GM21515 (cell line): Measurements from ENCODE around the gene SIGLEC1.

ENCODE experiments used
- ATAC-seq: cut with Tn5 transposase; IDR thresholded peaks from one replicate; pipeline ENCODE4 v1.9.1; 2021; ENCODE audit not compliant: unreplicated experiment

The SIGLEC1 gene

DNA sequence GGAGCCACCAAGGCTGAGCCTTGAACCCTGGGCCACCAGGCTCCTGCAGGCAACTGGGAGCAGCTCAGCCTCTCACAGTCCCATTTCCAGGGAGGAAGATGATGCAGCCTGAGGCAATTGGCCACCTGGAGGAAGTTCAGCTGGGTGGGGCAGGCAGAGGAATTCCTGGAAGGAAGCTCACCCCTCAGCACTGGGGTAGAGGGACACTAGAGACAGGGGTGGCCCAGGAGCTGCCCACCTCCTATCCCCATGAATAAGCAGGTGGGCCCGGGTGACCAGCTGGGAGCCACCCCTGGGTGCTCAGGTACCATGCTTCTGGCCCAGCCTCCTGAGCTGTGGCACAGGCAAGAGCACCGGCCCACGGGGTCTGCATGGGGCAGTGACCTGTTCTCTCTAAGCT lies 16.5 kb upstream of the SIGLEC1 start:
- no peak for ATAC-seq

DNA sequence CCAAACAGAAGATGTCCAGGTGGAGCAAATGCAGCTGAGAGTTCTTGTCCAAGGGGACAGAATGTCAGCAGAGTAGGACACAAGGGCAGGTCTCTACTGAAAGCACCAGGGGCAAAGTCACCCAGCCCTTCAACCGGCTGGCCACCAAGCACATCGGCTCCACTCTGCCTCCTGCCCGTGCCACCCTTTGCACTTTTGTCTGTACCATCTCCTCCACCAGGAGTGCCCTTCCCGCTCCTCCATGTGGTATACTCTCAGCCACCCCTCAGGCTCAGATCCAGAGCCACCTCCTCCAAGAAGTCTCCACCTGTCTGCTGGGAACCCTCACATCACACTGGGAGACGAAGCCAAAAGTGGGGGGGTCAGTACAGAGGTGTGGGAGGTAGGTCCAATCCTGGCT lies 16.0 kb upstream of the SIGLEC1 start:
- no peak for ATAC-seq

DNA sequence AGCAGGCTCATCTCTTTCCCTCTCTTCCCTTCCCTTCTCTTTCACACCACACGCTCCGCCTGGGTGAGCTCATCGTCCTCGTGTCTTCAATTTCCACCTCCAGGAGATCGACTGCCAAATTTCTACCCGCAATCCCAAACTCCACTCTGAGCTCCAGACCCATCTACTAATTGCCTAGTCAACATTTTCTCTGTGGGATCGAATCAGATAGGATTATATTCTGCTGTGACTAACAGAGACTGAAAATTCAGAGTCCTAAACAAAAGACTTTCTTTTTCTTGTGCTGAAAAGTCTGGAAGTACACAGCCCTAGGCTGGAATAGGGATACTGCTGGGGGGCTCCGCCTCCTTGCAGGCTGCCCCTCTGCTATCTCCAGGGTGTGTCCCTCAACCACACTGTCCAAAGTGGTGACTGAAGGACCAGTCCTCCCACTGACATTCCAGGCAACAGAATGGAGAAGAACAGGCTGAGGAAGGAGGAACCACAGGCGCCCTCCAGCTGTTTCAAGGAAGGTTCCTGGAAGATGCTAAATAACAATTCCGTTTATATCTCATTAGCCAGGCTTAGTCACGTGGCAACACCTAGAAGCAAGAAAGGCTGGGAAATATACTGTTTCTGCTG lies 15.1 kb upstream of the SIGLEC1 start:
- ATAC-seq = no peak

DNA sequence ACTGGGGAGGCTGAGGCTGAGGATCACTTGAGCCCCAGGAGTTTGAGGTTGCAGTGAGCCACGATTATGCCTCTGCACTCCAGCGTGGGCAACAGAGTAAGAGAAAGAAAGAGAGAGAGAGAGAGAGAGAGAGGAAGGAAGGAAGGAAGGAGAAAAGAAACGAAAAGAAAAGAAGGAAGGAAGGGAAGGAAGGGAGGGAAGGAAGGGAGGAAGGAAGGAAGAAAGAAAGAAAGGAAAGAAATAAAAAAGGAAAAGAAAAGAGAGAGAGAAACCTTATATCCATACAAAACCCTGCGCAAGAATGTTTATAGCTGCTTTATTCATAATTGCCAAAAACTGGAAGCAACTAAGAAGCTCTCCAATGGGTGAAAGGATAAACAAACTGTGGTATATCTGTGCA lies 12.0 kb upstream of the SIGLEC1 start:
- no peak for ATAC-seq

DNA sequence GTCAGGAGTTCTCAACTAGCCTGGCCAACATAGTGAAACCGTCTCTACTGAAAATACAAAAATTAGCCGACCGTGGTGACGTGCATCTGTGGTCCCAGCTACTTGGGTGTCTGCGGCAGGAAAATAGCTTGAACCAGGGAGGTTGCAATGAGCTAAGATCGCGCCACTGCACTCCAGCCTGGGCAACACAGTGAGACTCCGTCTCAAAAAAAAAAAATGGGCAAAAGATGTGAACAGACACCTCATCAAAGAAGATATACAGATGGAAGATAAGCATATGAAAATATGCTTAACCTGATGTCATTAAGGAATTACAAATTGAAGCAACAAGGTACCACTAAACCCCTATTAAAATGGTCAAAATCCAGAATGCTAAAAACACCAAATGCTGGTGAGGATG lies 10.9 kb upstream of the SIGLEC1 start:
- ATAC-seq = no peak

DNA sequence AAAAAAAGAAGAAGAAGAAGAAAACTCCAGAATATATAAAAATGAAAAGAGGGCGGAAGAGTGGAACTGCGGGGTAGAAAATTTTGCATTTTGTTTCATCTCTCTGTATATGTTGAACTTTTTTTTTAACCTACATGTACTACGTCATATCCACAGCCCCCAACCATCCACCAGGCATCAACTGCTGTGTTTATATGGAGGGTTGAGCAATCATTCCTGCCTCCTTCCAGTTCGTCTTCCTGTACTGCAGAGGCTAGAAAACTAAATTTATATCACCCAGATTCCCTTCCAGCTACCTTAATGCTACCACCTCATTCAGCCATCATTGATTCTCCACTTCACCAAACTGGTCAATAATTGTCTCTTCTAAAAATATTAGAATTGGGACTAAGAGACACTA lies 9.5 kb upstream of the SIGLEC1 start:
- no peak for ATAC-seq

DNA sequence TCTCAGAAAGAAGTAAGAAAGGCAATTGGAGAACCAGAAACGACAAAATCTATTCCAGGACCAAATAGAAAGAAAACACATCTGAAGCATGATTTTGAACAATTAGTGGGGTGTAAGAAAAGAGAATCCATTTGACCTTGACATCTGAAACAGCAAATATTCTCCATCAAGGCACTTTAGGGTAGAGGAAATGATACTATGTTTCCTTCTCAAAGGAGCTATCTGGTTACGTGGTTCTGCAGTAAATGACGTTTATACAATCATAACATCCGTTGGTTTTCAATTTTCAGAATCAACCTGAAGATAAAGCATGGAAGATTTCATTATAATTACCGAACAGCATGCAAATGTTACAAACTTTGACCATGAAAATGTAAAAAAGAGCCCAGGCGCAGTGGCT lies 8.2 kb upstream of the SIGLEC1 start:
- ATAC-seq = no peak

DNA sequence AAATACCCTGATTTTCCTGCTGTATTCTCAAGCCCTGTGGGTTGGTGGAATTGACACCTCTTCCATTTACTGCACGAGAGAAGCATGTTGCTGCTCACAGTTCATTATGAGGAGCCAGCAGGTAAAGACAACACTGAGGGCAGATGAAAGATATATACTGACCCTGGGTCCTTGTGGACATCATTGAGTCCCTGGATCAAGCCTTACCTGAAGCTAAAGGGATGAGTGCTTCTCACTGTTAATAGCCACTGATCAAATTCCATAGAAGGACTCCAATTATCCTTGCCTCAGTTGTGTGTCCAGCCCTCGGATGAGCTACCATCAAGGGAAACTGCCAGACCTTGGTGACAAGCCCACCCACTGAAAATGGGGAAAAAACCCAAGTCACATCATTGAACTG lies 7.7 kb upstream of the SIGLEC1 start:
- no peak for ATAC-seq

DNA sequence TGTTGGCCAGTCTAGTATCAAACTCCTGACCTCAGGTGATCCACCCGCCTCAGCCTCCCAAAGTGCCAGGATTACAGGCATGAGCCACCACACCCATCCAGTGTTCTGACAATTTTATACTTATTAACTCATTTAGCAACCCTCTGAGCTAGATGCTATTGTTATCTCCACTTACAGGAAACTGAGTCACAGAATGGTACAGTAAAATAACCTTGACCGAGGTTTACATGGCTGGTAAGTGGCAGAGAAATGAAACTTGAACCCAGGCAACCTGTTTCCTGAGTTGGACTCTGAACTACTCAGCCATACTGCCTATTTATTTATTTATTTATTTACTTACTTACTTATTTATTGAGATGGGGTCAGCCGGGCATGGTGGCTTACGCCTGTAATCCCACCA lies 6.6 kb upstream of the SIGLEC1 start:
- ATAC-seq = no peak

DNA sequence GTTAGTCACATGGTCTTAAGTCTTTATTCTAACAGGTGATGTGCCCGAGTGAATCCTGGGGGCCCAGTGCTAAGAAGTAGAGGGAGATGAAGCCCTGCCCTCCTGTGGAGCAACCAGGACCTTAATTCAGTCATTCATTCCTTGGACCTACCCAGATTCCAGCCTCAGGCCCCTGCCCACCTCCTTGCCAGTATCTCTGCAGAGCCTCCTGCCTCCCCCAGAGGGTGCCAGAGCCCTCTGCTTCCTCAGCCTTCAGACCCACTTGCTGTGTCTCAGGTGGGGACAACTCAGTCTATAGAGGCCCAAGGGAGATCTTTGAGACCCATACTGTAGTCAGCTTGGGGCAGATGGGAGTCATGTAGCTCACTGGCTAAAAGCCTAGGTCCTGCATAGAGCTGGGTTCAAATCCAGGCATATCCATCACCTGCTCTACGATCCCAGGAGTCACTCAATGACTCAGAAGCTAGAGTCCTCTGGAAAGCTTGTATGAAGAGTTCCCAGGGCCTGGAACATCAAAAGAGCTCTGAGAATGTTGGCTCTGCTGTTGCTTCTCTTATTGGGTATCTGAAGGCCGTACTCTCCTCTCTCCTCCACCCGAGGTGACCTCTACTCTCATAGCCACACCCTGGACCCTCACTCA lies 3.9 kb upstream of the SIGLEC1 start:
- no peak for ATAC-seq

DNA sequence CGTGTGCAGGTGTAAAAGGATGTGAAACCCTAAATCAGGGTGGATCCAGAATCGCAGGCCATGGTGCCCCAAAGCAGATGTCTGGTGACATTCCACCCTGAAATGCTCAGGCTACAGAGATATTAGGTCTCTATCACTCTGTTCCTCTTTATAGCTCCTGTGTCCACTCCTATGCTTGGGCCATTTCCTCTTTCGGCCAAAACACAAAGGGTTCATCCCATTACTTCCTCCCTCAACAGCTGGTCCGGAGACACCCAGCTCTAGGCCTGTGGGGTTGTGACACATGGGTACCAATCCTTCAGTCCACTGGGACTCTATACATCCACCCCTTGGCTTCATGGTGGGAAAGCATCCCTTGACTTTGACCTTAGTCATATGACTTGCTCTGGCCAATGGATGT lies 1.7 kb upstream of the SIGLEC1 start:
- ATAC-seq = no peak

DNA sequence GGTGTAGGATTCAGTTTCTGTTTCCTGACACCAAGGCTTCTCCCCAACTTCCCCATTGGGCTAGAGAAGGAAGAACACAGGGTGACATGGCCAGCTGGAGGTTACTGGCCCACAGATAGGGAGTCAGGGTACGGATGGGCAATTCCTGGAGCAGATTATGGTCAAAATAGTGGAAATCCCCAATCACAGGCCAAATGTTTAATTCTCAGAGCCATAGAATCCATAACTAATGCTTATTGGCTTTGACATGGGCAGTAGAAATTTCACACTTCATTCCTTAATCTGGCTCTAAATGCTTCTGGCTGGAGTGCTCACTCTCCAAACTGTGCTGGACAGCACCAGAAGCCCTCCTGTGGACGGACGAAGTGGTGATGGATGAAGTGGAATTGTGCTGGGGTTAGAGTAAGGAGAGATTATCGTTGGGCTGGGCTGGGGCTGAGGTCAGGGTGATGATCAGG lies 887 bp downstream of the SIGLEC1 start:
- ATAC-seq = no peak

DNA sequence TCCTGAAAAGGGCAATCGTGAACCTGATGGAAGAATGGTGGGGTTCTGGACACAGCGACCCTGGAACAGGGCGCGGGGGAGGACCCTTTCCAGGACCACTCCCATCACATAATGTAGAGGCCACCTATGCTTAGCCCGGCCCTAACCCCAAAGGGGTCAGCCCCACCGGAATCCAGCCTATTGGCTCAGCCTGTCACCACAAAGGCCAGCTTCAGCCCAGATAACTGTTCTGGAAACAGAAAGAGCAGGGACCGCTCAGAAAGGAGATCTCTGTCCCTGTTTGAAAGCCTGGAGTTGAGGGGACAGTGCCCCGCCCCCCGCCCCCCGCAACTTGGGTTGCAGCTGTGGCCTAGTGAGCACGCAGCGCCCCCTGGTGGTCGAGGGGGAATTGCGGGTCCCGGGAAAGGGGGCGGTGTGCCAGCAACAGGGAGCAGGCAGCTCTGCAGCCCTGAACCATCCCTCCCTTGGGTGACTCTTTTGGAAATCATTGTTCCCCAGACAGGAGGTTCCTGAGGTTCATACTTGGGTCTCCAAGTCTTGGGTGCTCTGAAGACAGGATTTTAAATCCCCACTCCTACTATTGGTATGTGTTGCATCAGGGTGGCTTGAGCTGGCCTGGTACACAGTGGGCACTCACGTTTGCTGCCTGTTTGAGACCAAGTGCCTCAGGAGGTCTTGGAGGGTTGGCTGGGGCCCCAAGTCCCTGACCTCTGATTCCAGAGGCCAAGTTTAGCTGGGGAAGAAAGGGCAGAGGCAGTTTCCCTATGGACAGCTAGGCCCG lies 1.5 kb downstream of the SIGLEC1 start:
- no peak for ATAC-seq

DNA sequence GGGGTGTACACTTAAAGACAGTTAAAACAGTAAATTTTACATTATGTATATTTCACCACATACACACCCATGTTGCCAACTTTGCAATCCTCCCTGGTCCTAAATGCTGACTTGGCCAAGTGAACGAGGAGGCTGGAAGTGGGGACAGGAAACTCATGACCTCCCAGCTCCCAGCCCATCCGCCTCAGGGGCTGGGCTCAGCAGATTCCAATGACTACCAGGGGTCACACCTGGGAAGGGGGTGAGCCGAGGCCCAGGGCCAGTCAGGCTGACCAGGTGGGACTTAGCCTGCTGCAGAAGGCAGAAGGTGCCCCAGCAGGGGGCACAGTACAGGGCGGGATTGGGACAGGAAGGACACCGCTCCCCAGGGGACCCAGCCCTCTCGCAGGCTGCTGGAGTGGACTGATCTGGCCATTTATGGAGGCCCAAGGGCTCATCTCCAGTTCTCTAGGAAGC lies 2.4 kb downstream of the SIGLEC1 start:
- no peak for ATAC-seq

DNA sequence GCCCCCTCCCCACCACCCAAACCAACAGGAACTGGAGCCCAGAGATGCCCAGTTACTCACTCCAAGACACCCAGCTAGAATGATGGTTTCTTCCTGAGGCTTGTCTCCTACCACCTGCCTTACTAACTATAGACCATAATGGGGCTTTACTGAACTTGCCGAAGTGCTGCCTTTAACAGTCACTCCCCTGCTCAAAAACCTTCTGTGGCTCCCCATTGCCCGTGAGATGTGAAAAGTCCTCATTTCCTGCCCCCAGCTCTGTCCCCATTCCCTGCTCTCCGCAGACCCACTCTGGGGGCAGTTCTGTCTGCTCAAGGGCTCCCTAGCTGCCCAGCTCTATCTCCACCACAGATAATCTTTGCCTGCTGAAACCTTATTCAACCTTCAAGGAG lies 4.9 kb downstream of the SIGLEC1 start:
- ATAC-seq = no peak

DNA sequence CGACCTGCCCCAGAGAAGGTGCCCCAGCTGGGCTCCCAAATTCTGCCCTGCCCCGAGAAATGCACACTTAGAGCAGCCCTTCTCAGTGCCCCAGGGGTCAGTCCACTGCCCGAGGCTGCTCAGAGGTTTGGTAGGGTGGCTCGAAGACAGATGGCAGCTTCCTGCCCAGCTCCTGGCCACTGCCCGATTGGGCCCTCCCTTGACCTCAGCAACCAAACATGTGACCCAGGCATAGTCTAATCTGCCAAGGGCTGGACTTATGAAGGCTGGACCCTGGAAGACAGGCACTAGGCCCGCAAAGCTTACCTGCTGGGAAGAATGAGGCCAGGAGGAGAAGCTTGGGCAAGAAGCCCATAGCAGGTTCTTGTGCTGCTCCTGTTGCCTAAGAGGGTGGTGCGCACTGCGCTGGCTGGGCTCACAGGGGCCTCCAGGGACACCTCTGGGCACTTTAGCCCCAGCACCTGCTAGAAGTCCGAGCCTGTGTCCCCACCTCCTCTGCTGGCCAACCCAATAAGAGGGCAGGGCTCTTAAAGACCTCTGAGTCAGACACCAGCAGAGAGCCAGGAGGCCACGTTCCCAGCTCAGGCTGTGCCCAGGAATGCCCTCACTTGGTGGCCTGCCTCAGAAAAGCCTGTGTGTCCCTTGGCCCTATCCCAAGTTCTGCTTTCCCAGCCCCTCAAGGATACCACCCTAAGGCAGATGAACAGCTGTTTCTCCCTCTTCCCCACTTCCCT lies 5.5 kb downstream of the SIGLEC1 start:
- no peak for ATAC-seq

DNA sequence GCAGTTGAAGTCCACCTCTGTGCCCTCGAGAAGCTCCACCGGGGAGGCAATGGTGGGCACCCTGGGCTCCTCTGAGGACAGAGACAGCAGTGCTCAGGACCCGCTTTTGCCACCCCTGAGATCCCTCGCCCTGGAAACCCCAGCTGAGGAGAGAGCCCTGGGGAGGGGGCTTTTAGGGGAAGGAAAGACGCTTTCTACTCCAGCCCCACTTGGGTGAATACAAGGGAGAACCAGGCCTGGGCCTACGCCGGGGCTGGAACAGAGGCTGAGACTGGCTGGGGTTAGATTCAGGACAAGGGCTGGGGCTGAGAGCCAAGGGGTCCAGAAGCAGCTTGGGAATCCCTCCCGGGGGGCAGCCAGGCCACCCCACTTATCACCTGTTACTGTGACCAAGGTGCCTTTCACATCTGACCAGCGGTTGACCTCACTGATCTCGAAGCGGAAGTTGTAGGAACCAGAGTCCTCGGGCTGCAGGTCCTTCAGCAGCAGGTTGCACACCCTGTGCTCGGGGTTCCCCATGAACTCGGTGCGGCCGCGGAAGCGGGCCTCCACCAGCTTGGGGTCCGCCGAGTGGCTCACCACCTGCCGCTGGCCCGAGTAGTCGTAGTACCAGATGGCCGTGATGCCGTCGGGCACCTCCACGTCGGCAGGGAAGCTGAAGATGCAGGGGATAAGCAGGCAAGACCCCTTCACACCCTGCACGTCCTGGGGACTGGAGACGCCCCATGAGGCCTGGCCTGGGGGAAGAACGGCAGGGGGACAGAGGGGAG lies 6.2 kb downstream of the SIGLEC1 start:
- no peak for ATAC-seq

DNA sequence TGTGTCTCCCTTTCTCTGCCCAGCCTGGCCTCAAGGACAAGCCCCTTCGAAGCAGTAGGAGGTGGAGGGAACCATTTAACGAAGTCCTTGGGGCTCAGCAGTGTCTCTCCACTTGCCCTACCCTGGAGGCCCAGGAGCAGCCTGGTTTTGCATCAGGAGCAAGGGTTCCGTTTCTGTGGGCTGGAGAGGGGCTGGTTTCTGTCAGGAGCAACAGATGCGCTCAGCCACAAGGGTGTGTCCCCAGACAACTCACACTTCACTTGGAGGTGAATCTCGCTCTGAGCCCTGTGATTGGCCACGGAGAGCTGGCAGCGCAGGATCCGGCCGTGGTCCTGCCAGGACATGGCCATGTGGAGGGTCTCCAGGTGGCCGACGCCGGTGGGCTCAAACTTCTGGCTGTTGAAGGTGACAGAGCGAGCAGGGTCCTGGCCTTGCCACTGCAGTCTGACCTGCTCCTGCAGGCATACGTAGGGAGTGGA lies 6.9 kb downstream of the SIGLEC1 start:
- no peak for ATAC-seq

DNA sequence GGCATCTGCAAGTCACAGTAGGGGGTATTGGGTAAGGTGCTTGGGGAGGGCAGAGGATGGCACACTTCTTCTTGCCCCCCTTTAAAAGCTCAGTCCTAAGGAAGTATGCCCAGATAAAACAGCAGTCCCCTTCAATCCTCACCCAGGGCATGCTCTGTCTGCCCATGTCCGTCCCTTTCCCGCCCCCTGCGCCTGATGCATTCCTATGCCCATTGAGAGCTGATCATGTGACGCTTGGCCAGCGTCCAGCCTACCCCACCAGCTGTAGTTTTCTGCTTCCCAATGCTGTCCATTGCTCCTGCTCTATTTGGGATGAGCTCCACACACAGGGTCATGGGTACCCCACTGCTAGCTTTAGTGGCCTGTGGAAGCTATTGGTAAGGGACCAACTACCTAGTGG lies 8.3 kb downstream of the SIGLEC1 start:
- ATAC-seq = no peak

DNA sequence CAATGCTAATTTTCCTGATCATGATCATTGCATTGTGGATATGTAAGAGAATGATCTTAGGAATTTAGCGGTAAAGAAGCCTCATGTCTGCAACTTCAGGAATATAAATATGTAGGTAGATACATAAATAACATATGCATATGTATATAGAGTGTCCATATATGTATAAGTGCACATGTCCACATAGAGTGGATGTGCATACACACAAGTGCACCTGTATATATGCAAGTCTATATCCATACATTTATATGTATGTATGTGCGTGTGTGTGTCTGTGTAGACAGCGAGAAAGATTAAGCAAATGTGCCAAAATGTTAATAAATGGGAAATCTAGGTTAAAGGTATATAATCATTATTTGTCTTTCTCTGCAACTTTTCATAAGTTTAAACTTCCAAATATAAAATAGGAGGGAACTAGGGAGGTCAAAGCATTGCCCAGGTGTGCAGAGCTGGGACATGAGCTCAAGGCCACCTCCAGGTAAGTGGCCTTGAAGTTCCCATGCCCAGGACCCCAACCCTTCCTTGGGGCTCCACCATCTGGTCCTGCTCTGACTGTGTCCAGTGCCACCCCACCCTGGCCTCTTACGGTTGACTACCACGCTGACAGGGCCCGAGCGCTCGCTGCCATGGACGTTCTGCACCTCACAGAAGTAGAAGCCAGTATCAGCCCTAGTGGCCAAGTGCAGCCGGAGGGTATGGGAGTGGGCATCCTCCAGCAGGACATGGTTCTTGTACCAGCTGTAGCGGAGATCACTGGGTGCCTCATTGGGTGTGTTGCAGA lies 9.6 kb downstream of the SIGLEC1 start:
- no peak for ATAC-seq
